Measurements from ENCODE around the gene CLEC4E.
A peak's percentile ranks its signal among the peaks of the same experiment; 100 is the strongest.
"Not testable (repeated sequence)": the region's sequence is repeated elsewhere in the genome, so short reads cannot be mapped to it uniquely, and the experiment has no call there.

CLEC4E gene

DNA sequence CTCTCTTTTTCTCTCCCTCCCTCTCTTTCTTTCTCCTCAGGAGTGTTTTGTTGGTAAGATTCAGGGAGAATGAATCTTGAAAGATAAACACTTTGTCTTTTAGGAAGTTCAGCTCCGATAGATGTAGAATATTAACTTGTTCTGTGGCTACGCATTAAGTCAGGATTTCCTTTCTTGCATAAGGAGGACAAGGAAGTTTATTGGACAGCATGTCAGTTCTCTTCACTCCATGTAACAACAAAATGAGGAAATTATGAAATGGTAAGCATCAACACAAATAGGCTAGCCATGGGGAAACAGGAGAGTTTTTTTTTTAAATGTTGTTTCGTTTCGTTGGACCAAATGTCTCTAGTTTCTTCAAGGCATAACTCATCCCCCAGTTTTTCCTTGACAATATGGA lies at the start of gene CLEC4E:
Gene CLEC4E (minus strand): TSS at position 75 of the 400 bp plus-strand sequence. CDS start 108 bp downstream, outside the sequence.
- not testable (repeated sequence) for DNase-seq (ENCODE audit: low read depth)

- no peak for DNase-seq (ENCODE audit: low read depth)
Observed at GRCh38 chr12:8589679-8590078, 49.0 kb upstream of the CLEC4E start.

DNA sequence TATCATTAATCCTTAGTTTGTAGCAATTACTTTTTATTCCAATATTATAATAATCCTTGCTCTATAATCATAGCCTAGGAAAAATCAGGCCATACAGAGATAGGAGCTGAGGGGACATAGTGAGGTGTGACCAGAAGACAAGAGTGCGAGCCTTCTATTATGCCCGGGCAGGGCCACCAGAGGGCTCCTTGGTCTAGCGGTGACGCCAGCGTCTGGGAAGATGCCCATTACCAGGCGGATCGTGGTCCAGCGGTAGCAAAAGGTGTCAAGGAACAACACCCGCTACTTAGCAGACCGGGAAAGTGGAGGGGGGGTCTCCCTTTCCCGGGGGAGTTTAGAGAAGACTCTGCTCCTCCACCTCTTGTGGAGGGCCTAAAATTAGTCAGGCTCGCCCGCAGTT lies 43.8 kb upstream of the CLEC4E start:
- DNase-seq (ENCODE audit: low read depth): not testable (repeated sequence)

DNA sequence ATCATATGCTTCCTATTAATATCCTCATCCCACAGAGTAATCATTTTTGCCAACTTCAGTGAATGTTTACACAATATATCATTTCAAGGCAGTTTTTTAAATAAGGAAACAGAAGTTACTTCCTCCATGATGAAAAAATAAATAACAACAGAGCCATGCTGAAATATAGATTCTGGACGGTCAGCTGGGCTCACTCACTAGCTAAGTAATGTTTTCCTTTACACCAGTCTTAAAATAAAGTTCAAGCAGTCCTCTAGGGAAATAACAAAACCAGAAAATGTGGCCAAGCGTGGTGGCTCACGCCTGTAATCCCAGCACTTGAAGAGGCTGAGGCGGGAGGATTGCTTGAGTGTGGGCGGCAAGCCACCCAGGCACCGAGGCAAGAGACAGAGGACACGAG lies 43.3 kb upstream of the CLEC4E start:
- DNase-seq (ENCODE audit: low read depth): no peak

DNA sequence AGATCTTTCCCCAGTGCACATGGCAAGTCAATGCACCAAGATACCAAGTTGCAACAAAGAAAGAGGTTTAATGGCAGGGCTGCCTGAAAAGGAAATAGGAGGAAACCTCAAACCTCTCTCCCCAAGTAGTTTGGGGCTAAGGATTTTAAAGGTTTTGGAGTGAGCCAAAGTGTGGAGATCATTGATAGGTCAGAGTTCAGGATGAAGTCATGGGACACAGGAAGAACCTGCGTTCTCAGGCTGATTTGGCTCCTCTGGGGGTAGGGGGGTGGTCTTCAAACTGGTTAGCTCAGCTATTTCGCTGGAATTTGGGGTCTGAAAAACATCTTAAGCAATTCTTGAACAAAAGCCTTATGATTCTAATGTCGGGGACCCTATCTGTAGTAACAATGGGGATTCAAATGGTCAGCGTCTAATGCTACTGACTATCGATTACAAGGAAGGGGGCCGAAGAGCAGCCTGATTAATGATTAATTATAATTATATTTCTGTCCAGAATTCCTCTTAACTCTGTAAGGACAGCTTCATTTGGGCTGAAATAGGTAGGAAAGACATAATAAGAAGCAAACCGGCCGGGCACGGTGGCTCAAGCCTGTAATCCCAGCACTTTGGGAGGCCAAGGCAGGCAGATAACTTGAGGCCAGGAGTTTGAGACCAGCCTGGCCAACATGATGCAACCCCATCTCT lies 40.5 kb upstream of the CLEC4E start:
- DNase-seq (ENCODE audit: low read depth): no peak

DNA sequence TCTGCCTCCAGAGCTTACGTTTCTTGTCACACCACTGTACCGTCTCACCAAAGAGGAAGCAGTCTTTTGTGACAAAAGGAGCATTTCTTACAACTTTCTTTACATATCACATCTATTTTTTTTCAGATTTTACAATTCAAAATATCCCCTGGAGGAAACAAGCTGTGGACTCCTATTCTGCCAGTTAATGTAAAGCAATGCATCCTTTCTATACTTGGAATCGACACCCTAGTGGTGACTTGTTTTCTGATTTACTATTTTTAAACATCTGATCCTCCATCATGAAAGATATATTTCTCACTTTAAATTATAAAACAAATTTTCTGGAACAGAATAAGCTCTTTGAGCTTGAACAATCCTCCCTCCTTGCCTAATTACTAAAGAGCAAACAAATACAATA lies 37.2 kb upstream of the CLEC4E start:
- DNase-seq (ENCODE audit: low read depth): no peak

DNA sequence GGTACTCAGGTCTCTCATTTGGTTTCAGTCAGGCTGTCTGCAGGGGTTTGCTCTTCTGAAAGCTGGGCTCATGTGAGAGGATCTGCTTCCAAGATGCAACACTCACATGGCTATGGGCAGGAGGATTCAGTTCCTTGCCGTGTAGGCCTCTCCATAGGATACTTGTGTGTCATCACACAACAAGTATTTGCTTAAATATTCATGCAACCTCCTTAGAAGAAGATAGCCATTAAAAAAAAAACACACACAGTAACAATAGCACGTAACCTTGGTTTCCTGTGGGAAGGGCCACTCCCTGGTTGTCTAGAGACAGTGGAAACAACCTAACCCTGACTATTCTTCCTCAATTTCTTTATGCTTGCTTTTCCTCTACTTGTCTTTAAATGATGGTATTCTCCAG lies 31.8 kb upstream of the CLEC4E start:
- DNase-seq (ENCODE audit: low read depth): no peak

DNA sequence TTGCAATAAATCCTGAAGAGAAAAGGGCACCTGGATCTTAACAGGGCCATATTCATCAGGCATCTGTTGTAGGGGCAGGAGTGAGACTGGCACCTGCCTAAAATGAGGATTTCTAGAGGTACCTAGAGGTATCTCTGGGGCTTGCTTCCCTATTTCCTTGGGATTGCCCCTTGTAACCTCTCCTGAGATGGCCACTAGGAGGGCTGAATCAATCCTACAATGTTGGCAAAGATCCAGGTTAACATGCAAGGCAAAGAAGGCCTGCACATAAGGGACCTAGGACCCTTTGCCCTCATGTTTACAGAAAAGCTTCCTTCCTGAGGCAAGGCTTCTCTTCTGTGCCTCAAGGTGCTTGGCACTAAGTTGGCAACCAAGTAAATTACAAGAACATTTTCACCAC lies 25.8 kb upstream of the CLEC4E start:
- DNase-seq (ENCODE audit: low read depth): no peak

GRCh38 chr12:8566052-8566451 lies 25.3 kb upstream of the CLEC4E start:
- not testable (repeated sequence) for DNase-seq (ENCODE audit: low read depth)

- DNase-seq (ENCODE audit: low read depth): no peak
Observed at GRCh38 chr12:8564656-8565055, 24.0 kb upstream of the CLEC4E start.

DNA sequence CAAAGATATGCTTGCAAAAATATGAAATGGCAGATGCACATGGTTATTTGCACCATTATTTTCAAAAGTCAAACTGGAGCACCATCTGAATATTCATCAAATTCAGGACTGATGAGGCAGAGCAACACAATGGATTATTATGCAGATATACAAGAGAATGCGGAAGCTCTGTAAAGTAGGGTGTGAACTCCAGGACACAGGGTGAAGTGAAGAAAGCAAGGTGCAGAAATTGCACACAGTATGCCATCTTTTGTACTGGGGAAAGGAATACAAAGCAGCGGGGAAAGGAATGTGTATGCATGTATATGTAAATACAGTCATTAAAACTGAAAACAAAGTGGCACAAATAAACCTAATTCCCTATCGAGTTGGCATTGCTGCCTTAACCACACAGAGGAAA lies 22.7 kb upstream of the CLEC4E start:
- no peak for DNase-seq (ENCODE audit: low read depth)

- DNase-seq (ENCODE audit: low read depth): no peak
Observed at GRCh38 chr12:8562310-8562709, 21.6 kb upstream of the CLEC4E start.

DNA sequence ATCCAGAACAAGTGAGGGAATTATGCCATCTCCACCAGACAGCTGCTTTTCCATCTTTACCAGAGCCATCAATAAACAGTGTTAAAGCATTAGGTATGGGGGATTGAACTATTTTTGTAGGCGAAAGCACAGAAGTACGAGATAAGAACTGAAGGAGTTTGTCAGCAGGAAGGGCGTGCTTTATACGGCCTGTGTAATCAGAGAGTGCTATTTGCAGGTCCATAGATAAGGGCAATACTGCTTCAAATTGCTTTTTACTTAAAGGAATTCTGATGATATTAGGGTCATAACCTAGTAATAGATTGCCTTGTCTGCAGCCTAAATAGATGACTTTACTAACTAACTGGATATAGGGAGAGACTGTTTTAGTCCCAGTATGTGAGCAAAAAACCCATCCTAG lies 20.3 kb upstream of the CLEC4E start:
- no peak for DNase-seq (ENCODE audit: low read depth)

DNA sequence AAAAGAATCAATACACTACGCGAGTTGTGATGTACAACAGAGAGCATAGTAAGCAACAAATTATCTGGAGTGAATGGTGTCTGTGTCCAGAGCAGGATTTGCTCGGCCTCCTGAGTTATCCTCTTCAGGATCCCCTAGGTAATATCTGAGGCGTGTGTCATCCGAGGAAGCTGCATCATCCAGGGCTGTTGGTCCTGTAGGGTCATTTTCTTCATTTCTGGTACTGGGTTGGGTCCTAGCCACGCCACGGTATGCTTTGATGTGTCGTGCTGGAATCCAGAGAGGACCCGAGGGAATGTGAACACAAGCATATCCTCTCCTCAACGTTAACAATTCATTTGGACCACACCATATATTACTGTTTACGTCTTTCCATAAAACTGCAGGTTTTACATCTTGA lies 19.0 kb upstream of the CLEC4E start:
- no peak for DNase-seq (ENCODE audit: low read depth)

DNA sequence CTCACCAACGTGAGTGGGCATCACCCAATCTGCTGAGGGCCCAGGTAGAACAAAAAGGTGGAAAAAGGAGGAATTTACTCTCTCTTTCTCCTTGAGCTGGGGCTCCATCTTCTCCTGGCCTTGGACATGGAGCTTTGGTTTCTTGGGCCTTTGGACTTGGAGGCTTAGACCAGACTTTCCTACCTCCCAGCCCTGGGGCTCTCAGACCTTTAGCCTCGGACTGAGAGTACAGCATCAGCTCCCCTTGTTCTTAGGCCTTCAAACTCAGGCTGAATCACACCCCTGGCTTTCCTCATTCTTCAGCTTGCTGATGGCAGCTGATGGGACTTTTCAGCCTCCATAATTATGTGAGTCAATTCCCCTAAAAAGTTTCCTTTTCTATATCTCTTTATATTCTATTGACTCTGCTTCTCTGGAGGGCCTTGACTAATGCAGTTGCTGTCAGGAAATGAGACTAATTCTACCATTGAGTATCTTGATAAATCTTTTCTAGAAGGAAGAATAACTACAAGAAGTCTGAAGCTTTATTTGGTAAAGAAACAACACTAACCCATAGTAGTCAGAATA lies 15.9 kb upstream of the CLEC4E start:
- no peak for DNase-seq (ENCODE audit: low read depth)

DNA sequence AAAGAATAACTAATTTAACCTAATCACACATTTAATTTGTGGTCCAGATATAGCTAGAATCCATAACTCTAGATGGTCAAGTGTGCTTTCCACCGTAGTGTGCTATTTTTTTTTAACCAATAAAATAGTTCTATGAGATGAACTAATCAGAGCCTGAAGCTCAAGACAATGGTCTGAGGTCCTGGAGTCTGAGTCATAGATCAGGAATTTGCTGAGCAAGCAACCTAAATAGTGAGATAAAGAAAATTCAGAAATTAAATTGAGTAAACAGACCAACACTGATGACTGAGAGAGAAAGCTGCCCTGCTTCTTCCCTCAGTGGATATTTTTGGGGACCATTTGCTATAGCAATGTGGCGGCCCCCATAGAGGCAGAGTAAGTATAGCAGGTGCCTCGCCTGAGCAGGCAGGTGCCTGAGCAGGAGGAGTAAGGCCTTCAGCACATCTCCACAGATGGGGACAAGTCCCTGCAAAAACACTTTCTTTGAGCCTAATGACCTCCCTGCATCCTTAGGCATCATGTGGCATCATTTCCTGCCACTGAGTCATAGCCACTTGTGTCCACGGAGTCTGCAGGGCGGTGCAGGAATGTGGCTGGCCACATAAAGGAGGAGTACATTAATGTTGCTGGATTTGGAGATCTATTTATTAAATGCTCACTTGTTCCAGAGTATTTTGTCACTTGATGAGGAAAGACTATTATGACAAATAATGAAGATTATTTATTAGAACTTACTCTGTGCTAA lies 13.9 kb upstream of the CLEC4E start:
- DNase-seq (ENCODE audit: low read depth): no peak

GRCh38 chr12:8553088-8553627 lies 12.5 kb upstream of the CLEC4E start:
- no peak for DNase-seq (ENCODE audit: low read depth)

- DNase-seq (ENCODE audit: low read depth): no peak
Observed at GRCh38 chr12:8549381-8549780, 8.7 kb upstream of the CLEC4E start.

DNA sequence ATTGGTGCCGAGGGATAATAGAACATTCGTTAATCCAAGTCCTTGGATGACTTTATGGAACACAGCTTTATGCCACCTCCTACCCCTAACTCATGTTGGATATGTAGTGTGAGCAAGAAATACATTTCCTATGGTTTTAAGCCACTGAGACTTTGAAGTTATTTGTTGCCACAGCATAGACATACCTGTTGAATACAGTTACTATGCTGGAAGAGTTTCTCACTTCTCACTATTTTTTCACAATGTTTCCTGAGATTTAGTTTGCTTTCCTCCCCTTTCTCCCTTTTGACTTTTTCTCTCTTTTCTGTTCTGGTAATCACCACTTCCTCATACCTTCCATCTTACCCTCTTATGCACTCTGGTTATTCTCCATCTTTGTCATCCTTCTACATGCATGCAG lies 7.5 kb upstream of the CLEC4E start:
- DNase-seq (ENCODE audit: low read depth): no peak

- DNase-seq (ENCODE audit: low read depth): no peak
Observed at GRCh38 chr12:8547645-8548044, 6.9 kb upstream of the CLEC4E start.

GRCh38 chr12:8546591-8546990 lies 5.9 kb upstream of the CLEC4E start:
- DNase-seq (ENCODE audit: low read depth): no peak

DNA sequence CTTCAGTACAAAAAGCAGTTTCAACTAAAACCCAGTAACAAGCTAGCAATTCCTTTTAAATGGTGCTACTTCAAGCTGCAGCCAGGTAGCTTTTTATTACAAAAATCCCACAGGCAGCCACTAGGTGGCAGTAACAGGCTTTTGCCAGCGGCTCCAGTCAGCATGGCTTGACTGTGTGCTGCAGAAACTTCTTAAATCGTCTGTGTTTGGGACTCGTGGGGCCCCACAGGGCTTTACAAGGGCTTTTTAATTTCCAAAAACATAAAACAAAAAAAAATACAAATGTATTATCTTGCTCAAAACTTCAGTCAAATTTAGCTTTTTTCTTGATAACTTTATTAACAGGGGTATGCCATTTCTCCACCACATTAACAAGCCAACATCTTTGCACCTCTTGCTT lies 3.6 kb upstream of the CLEC4E start:
- DNase-seq (ENCODE audit: low read depth): peak; percentile 34

- no peak for DNase-seq (ENCODE audit: low read depth)
Observed at GRCh38 chr12:8541562-8541961, 857 bp upstream of the CLEC4E start.

All from CMK (cell line).